ENCODE data around the gene NAPEPLD.

DNA sequence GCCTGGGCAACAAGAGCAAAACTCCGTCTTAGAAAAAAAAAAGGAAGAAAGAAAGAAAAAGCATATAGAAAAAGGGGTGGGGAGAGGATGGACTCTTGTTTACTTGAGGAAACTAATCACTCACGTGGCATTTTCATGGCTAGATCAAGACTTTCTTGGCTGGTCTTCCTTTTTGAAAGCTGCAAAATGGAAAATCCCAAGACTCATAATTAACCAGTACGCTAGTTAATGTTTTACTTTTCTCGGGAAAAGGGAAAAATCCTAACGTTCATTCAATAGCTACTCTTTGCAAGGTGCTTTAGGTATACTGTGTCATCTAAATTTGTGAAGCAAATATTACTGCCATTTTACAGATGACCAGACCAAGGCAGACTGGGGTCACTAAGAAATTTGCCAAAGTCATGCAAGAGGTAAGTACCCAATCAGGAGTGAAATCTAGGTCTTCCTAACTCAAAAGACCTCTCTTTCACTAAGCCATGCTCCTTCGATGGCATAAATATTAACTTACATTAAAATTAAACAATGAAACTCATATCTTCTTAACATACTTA lies 24.4 kb downstream of the NAPEPLD start:
- TF ChIP-seq CTCF (IDR thresholded peaks at IDR 0.05): no peak
- TF ChIP-seq POLR2AphosphoS5 (IDR thresholded peaks at IDR 0.05): no peak

Data from esophagus muscularis mucosa (tissue), 3 donors.